T-helper 1 cell treated with Interleukin-12 subunit alpha and Interleukin-12 subunit beta and Interleukin-4 antibody, amounts not matched to agents 30 μg/mL and 1 μg/mL, for 36 hours (primary cell): Measurements from ENCODE around the gene ETV2.

ENCODE experiments used
- H3K27ac Mint-ChIP-seq: one replicate; pipeline ENCODE4 v1.8.0; 2021; ENCODE audit warnings: mild to moderate bottlenecking, mixed read lengths
- H3K27me3 Mint-ChIP-seq: one replicate; pipeline ENCODE4 v1.8.0; 2021; ENCODE audit warnings: low read depth, mixed read lengths
- H3K36me3 Mint-ChIP-seq: one replicate; pipeline ENCODE4 v1.8.0; 2021; ENCODE audit warnings: low read depth, mixed read lengths
- H3K4me1 Mint-ChIP-seq: one replicate; pipeline ENCODE4 v1.8.0; 2021; ENCODE audit warnings: low read depth, mixed read lengths
- H3K4me3 Mint-ChIP-seq: one replicate; pipeline ENCODE4 v1.8.0; 2021; ENCODE audit warnings: mild to moderate bottlenecking, moderate library complexity, mixed read lengths
- H3K9me3 Mint-ChIP-seq: one replicate; pipeline ENCODE4 v1.8.0; 2021; ENCODE audit warnings: mixed read lengths

The ETV2 gene

GRCh38 chr19:35618857-35619256 is 22.7 kb upstream of the ETV2 start:
- Mint-ChIP-seq H3K36me3 (peaks cover 12% of the 10 kb centered on the region), H3K27ac (no peak overlapping the region), H3K4me3 (no peak overlapping the region), H3K27me3 (no peaks in the 10 kb centered on the region), H3K9me3 (no peaks in the 10 kb centered on the region), H3K4me1 (no peaks in the 10 kb centered on the region)

GRCh38 chr19:35619290-35619923 is 22.1 kb upstream of the ETV2 start:
- H3K4me3 Mint-ChIP-seq: no peak overlapping the region
- H3K36me3 Mint-ChIP-seq: peaks cover 12% of the 10 kb centered on the region
- H3K4me1 Mint-ChIP-seq: no peaks in the 10 kb centered on the region
- H3K27me3 Mint-ChIP-seq: no peaks in the 10 kb centered on the region
- H3K27ac Mint-ChIP-seq: no peak overlapping the region
- no peaks in the 10 kb centered on the region for H3K9me3 Mint-ChIP-seq

GRCh38 chr19:35620001-35620400 is 21.5 kb upstream of the ETV2 start:
- Mint-ChIP-seq H3K4me1 (no peaks in the 10 kb centered on the region), H3K27ac (no peak overlapping the region), H3K36me3 (peaks cover 12% of the 10 kb centered on the region)

GRCh38 chr19:35621708-35622107 is 19.8 kb upstream of the ETV2 start:
- no peaks in the 10 kb centered on the region for H3K9me3 Mint-ChIP-seq
- no peaks in the 10 kb centered on the region for H3K27me3 Mint-ChIP-seq
- H3K36me3 Mint-ChIP-seq: peaks cover 10% of the 10 kb centered on the region
- no peak overlapping the region for H3K27ac Mint-ChIP-seq
- H3K4me3 Mint-ChIP-seq: no peak overlapping the region
- no peaks in the 10 kb centered on the region for H3K4me1 Mint-ChIP-seq

More at GRCh38 chr19:35620001-35620400, 21.5 kb upstream of the ETV2 start:
- H3K9me3 Mint-ChIP-seq: no peaks in the 10 kb centered on the region
- no peak overlapping the region for H3K4me3 Mint-ChIP-seq
- H3K27me3 Mint-ChIP-seq: no peaks in the 10 kb centered on the region

GRCh38 chr19:35622750-35623149 is 18.8 kb upstream of the ETV2 start:
- Mint-ChIP-seq H3K27ac (no peak overlapping the region), H3K9me3 (no peaks in the 10 kb centered on the region), H3K4me3 (no peak overlapping the region), H3K4me1 (no peaks in the 10 kb centered on the region), H3K36me3 (peaks cover 10% of the 10 kb centered on the region), H3K27me3 (no peaks in the 10 kb centered on the region)

- Mint-ChIP-seq H3K27ac (no peak overlapping the region), H3K4me1 (peaks cover 4% of the 10 kb centered on the region), H3K27me3 (no peaks in the 10 kb centered on the region), H3K4me3 (no peak overlapping the region), H3K36me3 (peaks cover 10% of the 10 kb centered on the region), H3K9me3 (no peaks in the 10 kb centered on the region)
These were observed 18.1 kb upstream of the ETV2 start for GRCh38 chr19:35623327-35624010.

GRCh38 chr19:35628264-35628564 is 13.3 kb upstream of the ETV2 start:
- peak overlapping the region; percentile 100 for H3K4me3 Mint-ChIP-seq
- H3K9me3 Mint-ChIP-seq: no peaks in the 10 kb centered on the region
- peaks cover 26% of the 10 kb centered on the region for H3K36me3 Mint-ChIP-seq
- peak overlapping the region; percentile 100 for H3K27ac Mint-ChIP-seq
- H3K4me1 Mint-ChIP-seq: peaks cover 18% of the 10 kb centered on the region
- H3K27me3 Mint-ChIP-seq: no peaks in the 10 kb centered on the region

GRCh38 chr19:35628565-35629331 is 12.8 kb upstream of the ETV2 start, which contains the start of gene RBM42:
RBM42 (plus strand) TSS chr19:35629036; CDS start chr19:35629154, 118 bp downstream.
- Mint-ChIP-seq H3K4me3 (peak within 1 kb of the TSS; percentile 100), H3K4me1 (peaks cover 20% of the 10 kb centered on the region), H3K36me3 (peaks cover 27% of the 10 kb centered on the region), H3K9me3 (no peaks in the 10 kb centered on the region), H3K27me3 (no peaks in the 10 kb centered on the region), H3K27ac (peak within 1 kb of the TSS; percentile 100)

GRCh38 chr19:35629332-35629633 is 12.3 kb upstream of the ETV2 start:
- Mint-ChIP-seq H3K27ac (peak overlapping the region; percentile 100), H3K4me1 (peaks cover 20% of the 10 kb centered on the region), H3K36me3 (peaks cover 27% of the 10 kb centered on the region), H3K9me3 (no peaks in the 10 kb centered on the region), H3K4me3 (peak overlapping the region; percentile 100), H3K27me3 (no peaks in the 10 kb centered on the region)

GRCh38 chr19:35633727-35634440 is 7.7 kb upstream of the ETV2 start:
- Mint-ChIP-seq H3K36me3 (peaks cover 42% of the 10 kb centered on the region), H3K27ac (no peak overlapping the region), H3K9me3 (no peaks in the 10 kb centered on the region), H3K4me3 (no peak overlapping the region), H3K27me3 (no peaks in the 10 kb centered on the region), H3K4me1 (peaks cover 16% of the 10 kb centered on the region)

- H3K27ac Mint-ChIP-seq: no peak overlapping the region
- H3K4me1 Mint-ChIP-seq: peaks cover 6% of the 10 kb centered on the region
- peaks cover 33% of the 10 kb centered on the region for H3K36me3 Mint-ChIP-seq
- no peak overlapping the region for H3K4me3 Mint-ChIP-seq
- no peaks in the 10 kb centered on the region for H3K9me3 Mint-ChIP-seq
- no peaks in the 10 kb centered on the region for H3K27me3 Mint-ChIP-seq
These were observed 4.9 kb upstream of the ETV2 start for GRCh38 chr19:35636651-35637050.

- Mint-ChIP-seq H3K27ac (no peak overlapping the region), H3K36me3 (peaks cover 28% of the 10 kb centered on the region), H3K4me1 (peaks cover 5% of the 10 kb centered on the region), H3K9me3 (no peaks in the 10 kb centered on the region), H3K4me3 (no peak overlapping the region), H3K27me3 (no peaks in the 10 kb centered on the region)
These were observed 4.4 kb upstream of the ETV2 start for GRCh38 chr19:35637165-35637564.

- Mint-ChIP-seq H3K27me3 (no peaks in the 10 kb centered on the region), H3K9me3 (no peaks in the 10 kb centered on the region), H3K36me3 (peaks cover 18% of the 10 kb centered on the region), H3K27ac (no peak overlapping the region), H3K4me1 (peaks cover 4% of the 10 kb centered on the region), H3K4me3 (no peak overlapping the region)
These were observed 2.3 kb upstream of the ETV2 start for GRCh38 chr19:35639321-35639639.

GRCh38 chr19:35639863-35640262 is 1.7 kb upstream of the ETV2 start:
- no peak overlapping the region for H3K27ac Mint-ChIP-seq
- no peaks in the 10 kb centered on the region for H3K9me3 Mint-ChIP-seq
- H3K4me3 Mint-ChIP-seq: no peak overlapping the region
- H3K4me1 Mint-ChIP-seq: peaks cover 8% of the 10 kb centered on the region
- H3K27me3 Mint-ChIP-seq: no peaks in the 10 kb centered on the region
- peaks cover 18% of the 10 kb centered on the region for H3K36me3 Mint-ChIP-seq

GRCh38 chr19:35642312-35642711 is 767 bp downstream of the ETV2 start:
- Mint-ChIP-seq H3K9me3 (no peaks in the 10 kb centered on the region), H3K27ac (peak overlapping the region; percentile 20), H3K27me3 (no peaks in the 10 kb centered on the region)

More at GRCh38 chr19:35642312-35642711, 767 bp downstream of the ETV2 start:
- peaks cover 21% of the 10 kb centered on the region for H3K4me1 Mint-ChIP-seq
- H3K4me3 Mint-ChIP-seq: peak overlapping the region; percentile 94
- H3K36me3 Mint-ChIP-seq: peaks cover 4% of the 10 kb centered on the region
